Glutamatergic neuron (in vitro differentiated cells): Measurements from ENCODE around the gene FBXO44. TPM values are rescaled to one million over a fixed set of nuclear protein-coding genes. Genes with fewer than 3 reads are reported as not detected.

Experiments used
- DNase-seq: peaks from one replicate; pipeline ENCODE4 v3.0.0; 2022
- H3K27ac Mint-ChIP-seq: one replicate; pipeline ENCODE4 v1.8.0; 2020; ENCODE audit warnings: mild to moderate bottlenecking, mixed read lengths, inconsistent platforms; ENCODE audit not compliant: unreplicated experiment
- H3K27me3 Mint-ChIP-seq: one replicate; pipeline ENCODE4 v1.8.0; 2020; ENCODE audit warnings: mild to moderate bottlenecking, moderate library complexity, mixed read lengths, inconsistent platforms; ENCODE audit not compliant: unreplicated experiment
- H3K36me3 Mint-ChIP-seq: one replicate; pipeline ENCODE4 v1.8.0; 2020; ENCODE audit warnings: mild to moderate bottlenecking, mixed read lengths, inconsistent platforms; ENCODE audit not compliant: unreplicated experiment
- H3K4me1 Mint-ChIP-seq: one replicate; pipeline ENCODE4 v1.8.0; 2020; ENCODE audit warnings: mild to moderate bottlenecking, low read depth, mixed read lengths, inconsistent platforms; ENCODE audit not compliant: unreplicated experiment
- H3K4me3 Mint-ChIP-seq: one replicate; pipeline ENCODE4 v1.8.0; 2020; ENCODE audit warnings: mild to moderate bottlenecking, mixed read lengths, inconsistent platforms; ENCODE audit not compliant: unreplicated experiment
- H3K9me3 Mint-ChIP-seq: one replicate; pipeline ENCODE4 v1.8.0; 2020; ENCODE audit warnings: mild to moderate bottlenecking, moderate library complexity, mixed read lengths, inconsistent platforms; ENCODE audit not compliant: unreplicated experiment
- total RNA-seq: library from RNA; stranded (reverse); fragmentation: NEBNext Ultra II Directional; extraction: Animal tissue kit (Norgen Biotek cat#: 25700); gene quantifications from one replicate; pipeline ENCODE4 v1.2.1, GENCODE V29; 2021; ENCODE audit not compliant: unreplicated experiment
- TF ChIP-seq, protein P1 (sequence below): fragments of 200-600 bp; sonication (generic); IDR thresholded peaks from one replicate; pipeline ENCODE4 v1.5.0; 2021; ENCODE audit not compliant: partially characterized antibody, unreplicated experiment

FBXO44 gene
- total RNA-seq, 1 donor from 2014 or later: 51.7 TPM

DNA sequence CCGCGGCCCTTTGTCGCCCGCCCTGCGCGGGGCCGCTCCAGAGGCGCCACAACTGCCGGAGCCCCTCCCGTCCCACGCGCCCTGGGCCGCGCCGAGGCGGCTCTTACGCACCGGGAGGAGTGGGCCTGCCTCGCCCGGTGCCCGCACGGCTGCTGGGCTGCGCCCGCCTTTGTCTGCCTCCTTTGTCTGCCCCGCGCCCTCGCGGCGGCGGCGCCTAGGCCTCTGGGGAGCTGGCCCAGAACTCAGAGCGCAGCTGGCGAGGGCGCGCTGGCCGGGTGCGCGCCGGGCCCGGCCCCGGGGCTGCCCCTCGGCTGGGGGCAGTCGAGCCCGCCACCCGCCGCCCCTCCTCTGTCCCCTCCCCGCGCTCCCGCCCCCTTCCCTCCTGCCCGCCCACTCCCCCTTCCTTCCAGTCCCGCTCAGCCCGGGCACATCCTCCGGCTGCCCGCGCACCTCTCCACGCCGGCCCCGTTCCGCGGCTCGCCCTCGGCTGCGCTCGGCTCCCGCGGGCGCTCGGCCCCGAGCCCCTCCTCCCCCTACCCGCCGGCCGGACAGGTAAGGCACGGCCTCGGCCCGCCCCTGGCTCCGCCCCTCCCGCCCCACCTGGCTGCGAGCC, 36.7 kb downstream of the FBXO44 start, which contains the start of gene DRAXIN:
DRAXIN (plus strand) TSS at position 409 of the 613 bp plus-strand sequence. CDS start 14,549 bp downstream, outside the sequence.
- TF ChIP-seq, protein P1, sequence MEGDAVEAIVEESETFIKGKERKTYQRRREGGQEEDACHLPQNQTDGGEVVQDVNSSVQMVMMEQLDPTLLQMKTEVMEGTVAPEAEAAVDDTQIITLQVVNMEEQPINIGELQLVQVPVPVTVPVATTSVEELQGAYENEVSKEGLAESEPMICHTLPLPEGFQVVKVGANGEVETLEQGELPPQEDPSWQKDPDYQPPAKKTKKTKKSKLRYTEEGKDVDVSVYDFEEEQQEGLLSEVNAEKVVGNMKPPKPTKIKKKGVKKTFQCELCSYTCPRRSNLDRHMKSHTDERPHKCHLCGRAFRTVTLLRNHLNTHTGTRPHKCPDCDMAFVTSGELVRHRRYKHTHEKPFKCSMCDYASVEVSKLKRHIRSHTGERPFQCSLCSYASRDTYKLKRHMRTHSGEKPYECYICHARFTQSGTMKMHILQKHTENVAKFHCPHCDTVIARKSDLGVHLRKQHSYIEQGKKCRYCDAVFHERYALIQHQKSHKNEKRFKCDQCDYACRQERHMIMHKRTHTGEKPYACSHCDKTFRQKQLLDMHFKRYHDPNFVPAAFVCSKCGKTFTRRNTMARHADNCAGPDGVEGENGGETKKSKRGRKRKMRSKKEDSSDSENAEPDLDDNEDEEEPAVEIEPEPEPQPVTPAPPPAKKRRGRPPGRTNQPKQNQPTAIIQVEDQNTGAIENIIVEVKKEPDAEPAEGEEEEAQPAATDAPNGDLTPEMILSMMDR: no peak
- peaks cover 19% of the 10 kb centered on the region for H3K9me3 Mint-ChIP-seq
- peak; percentile 87 for DNase-seq
- peaks cover 22% of the 10 kb centered on the region for H3K27me3 Mint-ChIP-seq
- no peaks in the 10 kb centered on the region for H3K36me3 Mint-ChIP-seq
- peaks cover 27% of the 10 kb centered on the region for H3K4me1 Mint-ChIP-seq
- H3K4me3 Mint-ChIP-seq: peak within 1 kb of the TSS; percentile 93
- peak within 1 kb of the TSS; percentile 99 for H3K27ac Mint-ChIP-seq

DNA sequence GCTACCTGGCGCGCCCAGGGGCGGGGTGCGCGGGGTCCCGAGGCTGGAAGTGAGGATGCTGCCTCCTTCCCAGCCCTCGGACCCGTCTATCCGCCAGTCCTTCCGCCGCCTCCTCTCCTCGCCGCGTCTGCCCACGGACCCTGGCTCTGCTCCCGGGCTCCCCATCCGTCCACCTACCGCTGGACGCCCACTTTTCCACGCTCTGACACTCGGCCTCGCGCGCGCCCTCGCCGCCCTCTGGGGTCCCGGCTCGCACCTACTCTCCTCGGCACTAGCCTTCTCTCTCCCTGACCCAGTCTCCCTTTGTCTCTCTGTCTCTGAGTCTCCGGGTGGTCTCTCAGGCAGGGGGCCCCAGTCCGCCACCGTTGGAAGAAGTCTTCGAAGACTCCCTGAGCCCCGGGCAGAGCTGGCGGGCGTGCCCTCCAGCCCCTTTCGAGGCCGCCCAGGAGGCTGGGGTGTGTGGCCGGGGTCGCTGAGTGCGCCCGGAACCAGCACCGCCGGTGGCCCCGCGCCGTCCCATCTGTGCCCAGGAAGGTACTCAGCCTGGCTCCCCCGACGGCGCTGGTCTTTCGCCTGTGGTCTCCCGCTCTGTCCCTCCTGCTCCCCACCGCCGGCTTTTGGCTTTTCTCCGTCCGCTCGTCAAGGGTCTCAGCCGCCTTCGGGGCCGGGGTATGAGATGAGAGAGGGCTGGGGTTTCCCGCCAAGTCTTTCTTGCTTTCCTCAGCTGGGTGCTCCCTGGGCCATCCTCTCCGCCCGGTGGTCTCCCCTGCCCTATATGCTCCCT, 37.4 kb downstream of the FBXO44 start:
- Mint-ChIP-seq H3K27me3 (peaks cover 22% of the 10 kb centered on the region), H3K4me1 (peaks cover 27% of the 10 kb centered on the region), H3K36me3 (no peaks in the 10 kb centered on the region), H3K4me3 (peak overlapping the region; percentile 93), H3K27ac (peak overlapping the region; percentile 90), H3K9me3 (peaks cover 19% of the 10 kb centered on the region)
- TF ChIP-seq, protein P1: no peak
- DNase-seq: peak; percentile 48

- no peak for DNase-seq
- Mint-ChIP-seq H3K27me3 (peaks cover 22% of the 10 kb centered on the region), H3K4me3 (peak overlapping the region; percentile 89), H3K4me1 (peaks cover 24% of the 10 kb centered on the region), H3K9me3 (peaks cover 19% of the 10 kb centered on the region), H3K27ac (peak overlapping the region; percentile 75), H3K36me3 (no peaks in the 10 kb centered on the region)
- TF ChIP-seq, protein P1: no peak
These were observed 38.4 kb downstream of the FBXO44 start for GRCh38 chr1:11693024-11693590.

DNA sequence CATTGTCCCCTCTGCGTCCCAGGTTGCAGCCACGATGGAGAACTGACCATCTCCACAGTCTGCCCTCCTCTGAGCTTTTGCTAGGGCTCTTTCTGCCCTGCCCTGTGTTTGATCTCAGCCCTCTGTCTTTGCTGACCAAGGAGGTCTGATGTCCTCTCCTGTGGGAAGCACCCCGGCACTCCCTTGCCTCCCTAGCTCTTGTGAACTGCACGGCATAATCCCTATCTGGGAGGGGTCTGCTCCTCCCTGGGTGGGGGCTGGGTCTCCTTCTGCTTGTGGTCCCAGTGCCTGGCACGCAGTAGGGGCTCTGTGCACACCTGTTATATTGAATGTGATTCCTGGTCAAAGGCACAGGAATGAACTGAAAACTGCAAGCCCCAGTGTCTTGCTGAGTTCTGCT, 39.2 kb downstream of the FBXO44 start:
- H3K4me3 Mint-ChIP-seq: peak overlapping the region; percentile 89
- TF ChIP-seq, protein P1: no peak
- H3K4me1 Mint-ChIP-seq: peaks cover 31% of the 10 kb centered on the region
- H3K27me3 Mint-ChIP-seq: peaks cover 22% of the 10 kb centered on the region
- peak overlapping the region; percentile 75 for H3K27ac Mint-ChIP-seq
- H3K36me3 Mint-ChIP-seq: no peaks in the 10 kb centered on the region
- DNase-seq: no peak
- H3K9me3 Mint-ChIP-seq: peaks cover 19% of the 10 kb centered on the region
